Breast epithelium (tissue), 4 donors: ENCODE data around the gene LMOD1. TPM values are rescaled to one million over a fixed set of nuclear protein-coding genes. Genes with fewer than 3 reads are reported as not detected.

Experiments used
- DNase-seq, 2 donors: peaks; one replicate each; pipeline ENCODE4 v3.0.0-alpha.2; 2019; ENCODE audit warnings: low spot score in 2 of 2
- H3K27ac ChIP-seq, 2 donors: fragments of 200-600 bp; sonication (generic) in 1 of 2; one replicate each; pipeline ENCODE4 v1.5.1; 2016 to 2019; ENCODE audit warnings: mild to moderate bottlenecking in 1 of 2
- H3K27me3 ChIP-seq, 2 donors: fragments of 200-600 bp; sonication (generic) in 1 of 2; one replicate each; pipeline versions ENCODE4 v1.5.1 to v1.6.0; 2017 to 2019; ENCODE audit warnings: control low read depth in 1 of 2, mild to moderate bottlenecking in 1 of 2
- H3K36me3 ChIP-seq: fragments of 200-600 bp; one replicate; pipeline ENCODE4 v1.5.1; 2019
- H3K4me1 ChIP-seq, 2 donors: fragments of 200-600 bp; sonication (generic); one replicate each; pipeline ENCODE4 v1.5.1; 2016 to 2019; ENCODE audit warnings: control low read depth in 1 of 2
- H3K4me3 ChIP-seq, 3 donors: fragments of 200-600 bp; sonication (generic); 1 replicate in 2 of 3; 2 replicates in 1 of 3; pipeline ENCODE4 v1.5.1; 2016 to 2019; ENCODE audit warnings: mild to moderate bottlenecking in 3 of 3, moderate library complexity in 2 of 3
- H3K9me3 ChIP-seq, 2 donors: fragments of 200-600 bp; sonication (generic) in 1 of 2; one replicate each; pipeline ENCODE4 v1.5.1; 2016 to 2019; ENCODE audit warnings: control low read depth in 1 of 2
- CTCF ChIP-seq, 3 donors: fragments of 450-650 bp; IDR thresholded peaks; one replicate each; pipeline ENCODE4 v1.5.1; 2016 to 2017; ENCODE audit warnings: antibody characterized with exemption in 3 of 3, mild to moderate bottlenecking in 3 of 3, moderate library complexity in 3 of 3
- POLR2A ChIP-seq: fragments of 450-650 bp; IDR thresholded peaks from one replicate; pipeline ENCODE4 v1.6.1; 2016; ENCODE audit warnings: antibody characterized with exemption, mild to moderate bottlenecking, moderate library complexity
- POLR2AphosphoS5 ChIP-seq, 3 donors: sonication (generic); formaldehyde crosslinking; IDR thresholded peaks; one replicate each; pipeline ENCODE4 v1.6.1; 2017; ENCODE audit warnings: antibody characterized with exemption in 3 of 3
- intact Hi-C: fragments of 100-400 bp; cut with DNase I; formaldehyde crosslinking; loops from one replicate; pipeline ENCODE4 v1.15.1; 2023; ENCODE audit warnings: low total_unique reads
- total RNA-seq, 3 donors: library from RNA; depleted of rRNA; stranded (reverse); fragments of >200 nt; gene quantifications; one replicate each; pipeline ENCODE4 v1.1.0, GENCODE V29; 2016

LMOD1 gene
- total RNA-seq, 3 donors from 2014 or later: 60.0 to 92.2 (median 87.2) TPM

- intact Hi-C loops: no loop called here
- no peak overlapping the region for H3K4me3 ChIP-seq
- no peaks in the 10 kb centered on the region for H3K36me3 ChIP-seq
- no peak for DNase-seq
- H3K4me1 ChIP-seq: peaks cover 3 to 14% of the 10 kb centered on the region in 2 donors
- H3K27ac ChIP-seq: peak overlapping the region; percentile 84 to 94
- no peaks in the 10 kb centered on the region for H3K27me3 ChIP-seq
- no peaks in the 10 kb centered on the region for H3K9me3 ChIP-seq
- no peak for TF ChIP-seq POLR2A
- no peak for TF ChIP-seq POLR2AphosphoS5 (IDR thresholded peaks at IDR 0.05)
Measured at GRCh38 chr1:201911826-201912571, 34.3 kb downstream of the LMOD1 start.

GRCh38 chr1:201907621-201908020 lies 38.7 kb downstream of the LMOD1 start:
- no peaks in the 10 kb centered on the region for H3K9me3 ChIP-seq
- intact Hi-C loops: no loop called here
- TF ChIP-seq POLR2AphosphoS5 (IDR thresholded peaks at IDR 0.05) (no peak), POLR2A (no peak), CTCF (IDR thresholded peaks at IDR 0.05) (no peak)
- peaks cover 0 to 20% of the 10 kb centered on the region in 2 donors for H3K4me1 ChIP-seq
- no peaks in the 10 kb centered on the region for H3K27me3 ChIP-seq
- peak overlapping the region; percentile 89 to 97 for H3K27ac ChIP-seq
- DNase-seq: no peak
- H3K4me3 ChIP-seq: no peak overlapping the region
- no peaks in the 10 kb centered on the region for H3K36me3 ChIP-seq

GRCh38 chr1:201906336-201906735 lies 40.0 kb downstream of the LMOD1 start:
- no peak overlapping the region for H3K4me3 ChIP-seq
- peaks cover 0 to 22% of the 10 kb centered on the region in 2 donors for H3K4me1 ChIP-seq
- no peaks in the 10 kb centered on the region for H3K9me3 ChIP-seq
- intact Hi-C loops: no loop called here
- no peak for TF ChIP-seq POLR2AphosphoS5 (IDR thresholded peaks at IDR 0.05)
- no peak for TF ChIP-seq POLR2A
- TF ChIP-seq CTCF (IDR thresholded peaks at IDR 0.05): no peak
- H3K27ac ChIP-seq: peak overlapping the region; percentile 89 to 97
- no peak for DNase-seq
- H3K36me3 ChIP-seq: no peaks in the 10 kb centered on the region
- H3K27me3 ChIP-seq: no peaks in the 10 kb centered on the region

- intact Hi-C loops: loop anchor here (1.0 kb wide), 1 partner anchor 44 kb away; no protein-coding TSS in a partner anchor
- Histone ChIP-seq H3K9me3 (no peaks in the 10 kb centered on the region), H3K36me3 (no peaks in the 10 kb centered on the region), H3K4me3 (peak overlapping the region in 2 of 3 donors; percentile 10 to 15), H3K4me1 (peaks cover 0 to 22% of the 10 kb centered on the region in 2 donors), H3K27me3 (no peaks in the 10 kb centered on the region), H3K27ac (peak overlapping the region; percentile 89 to 97)
- DNase-seq: no peak
- TF ChIP-seq CTCF (IDR thresholded peaks at IDR 0.05) (no peak), POLR2AphosphoS5 (IDR thresholded peaks at IDR 0.05) (no peak), POLR2A (no peak)
Measured at GRCh38 chr1:201905234-201905890, 41.0 kb downstream of the LMOD1 start.

GRCh38 chr1:201904579-201904978 lies 41.8 kb downstream of the LMOD1 start:
- H3K4me1 ChIP-seq: peaks cover 0 to 22% of the 10 kb centered on the region in 2 donors
- H3K27ac ChIP-seq: peak overlapping the region; percentile 89 to 97
- DNase-seq: peak in 1 of 2 donors; percentile 81

GRCh38 chr1:201903135-201903534 lies 43.2 kb downstream of the LMOD1 start:
- Histone ChIP-seq H3K27me3 (no peaks in the 10 kb centered on the region), H3K9me3 (no peaks in the 10 kb centered on the region), H3K27ac (peak overlapping the region; percentile 89 to 97), H3K4me1 (peaks cover 0 to 22% of the 10 kb centered on the region in 2 donors), H3K36me3 (no peaks in the 10 kb centered on the region), H3K4me3 (no peak overlapping the region)
- TF ChIP-seq CTCF (IDR thresholded peaks at IDR 0.05): no peak
- TF ChIP-seq POLR2AphosphoS5 (IDR thresholded peaks at IDR 0.05): peak; percentile 31 to 72 (median 64)
- DNase-seq: peak in 1 of 2 donors; percentile 80
- intact Hi-C loops: no loop called here

More at GRCh38 chr1:201904579-201904978, 41.8 kb downstream of the LMOD1 start:
- Histone ChIP-seq H3K4me3 (peak overlapping the region in 1 of 3 donors; percentile 10), H3K36me3 (no peaks in the 10 kb centered on the region), H3K9me3 (no peaks in the 10 kb centered on the region), H3K27me3 (no peaks in the 10 kb centered on the region)
- intact Hi-C loops: no loop called here
- TF ChIP-seq POLR2AphosphoS5 (IDR thresholded peaks at IDR 0.05): peak in 2 of 3 donors; percentile 57 to 68
- TF ChIP-seq POLR2A: no peak
